Activated effector memory CD4-positive, alpha-beta T cell treated with Interleukin-2 at 50 U/mL for 16 hours (primary cell): Measurements from ENCODE around the gene DCX.

Experiments used
- DNase-seq: peaks from one replicate; pipeline ENCODE4 v3.0.0-alpha.2; 2020

Gene DCX

GRCh38 chrX:111302284-111302683, 109.7 kb downstream of the DCX start:
- DNase-seq, result no peak

GRCh38 chrX:111288841-111289240, 123.2 kb downstream of the DCX start:
- no peak for DNase-seq

GRCh38 chrX:111284631-111285293, 127.2 kb downstream of the DCX start:
- DNase-seq, result no peak

GRCh38 chrX:111283446-111283845, 128.5 kb downstream of the DCX start:
- DNase-seq, result no peak

GRCh38 chrX:111282991-111283390, 129.0 kb downstream of the DCX start:
- no peak for DNase-seq

GRCh38 chrX:111282139-111282538, 129.9 kb downstream of the DCX start:
- no peak for DNase-seq

- DNase-seq, result no peak
Measured at GRCh38 chrX:111270339-111270738, 141.7 kb downstream of the DCX start, which contains the start of gene CAPN6. CAPN6 (minus strand) TSS chrX:111270483; CDS start chrX:111263936, 6,547 bp downstream.

GRCh38 chrX:111268506-111268905, 143.5 kb downstream of the DCX start:
- DNase-seq, result no peak

- DNase-seq, result no peak
Measured at GRCh38 chrX:111265486-111265885, 146.5 kb downstream of the DCX start.

- no peak for DNase-seq
Measured at GRCh38 chrX:111264385-111264784, 147.6 kb downstream of the DCX start.

GRCh38 chrX:111262086-111262485, 149.9 kb downstream of the DCX start:
- DNase-seq, result no peak

GRCh38 chrX:111260451-111260850, 151.5 kb downstream of the DCX start:
- DNase-seq, result no peak

GRCh38 chrX:111259559-111259958, 152.4 kb downstream of the DCX start:
- DNase-seq, result no peak

- DNase-seq, result no peak
Measured at GRCh38 chrX:111257733-111258132, 154.3 kb downstream of the DCX start.

GRCh38 chrX:111254896-111255693, 156.9 kb downstream of the DCX start:
- DNase-seq, result no peak

GRCh38 chrX:111244235-111244750, 167.7 kb downstream of the DCX start:
- DNase-seq, result no peak
